NCI-H2081 treated with DMSO at 0.1 percent for 48 hours (cell line): ENCODE measurements around the gene GOLGA8K.
"Not testable (repeated sequence)": the region's sequence is repeated elsewhere in the genome, so short reads cannot be mapped to it uniquely, and the experiment has no call there.

Source experiments
- DNase-seq: peaks from one replicate; lab custom pipeline; 2025; lab: John Stamatoyannopoulos, UW

Gene GOLGA8K

GRCh38 chr15:32356909-32357308, 46.2 kb downstream of the GOLGA8K start:
- not testable (repeated sequence) for DNase-seq

- DNase-seq, result not testable (repeated sequence)
These were observed 50.3 kb downstream of the GOLGA8K start for GRCh38 chr15:32352748-32353147.

- DNase-seq, result not testable (repeated sequence)
These were observed 52.4 kb downstream of the GOLGA8K start for GRCh38 chr15:32350563-32351220.

GRCh38 chr15:32347037-32347436, 56.1 kb downstream of the GOLGA8K start:
- DNase-seq, result not testable (repeated sequence)

- DNase-seq, result not testable (repeated sequence)
These were observed 57.0 kb downstream of the GOLGA8K start for GRCh38 chr15:32345978-32346547.

- not testable (repeated sequence) for DNase-seq
These were observed 59.2 kb downstream of the GOLGA8K start for GRCh38 chr15:32343921-32344320.
